ENCODE results near the gene MT1B. TPM values are rescaled to one million over a fixed set of nuclear protein-coding genes. Genes with fewer than 3 reads are reported as not detected.

Gene MT1B
- polyA plus RNA-seq, 1 donor from 2014 or later: not detected

DNA sequence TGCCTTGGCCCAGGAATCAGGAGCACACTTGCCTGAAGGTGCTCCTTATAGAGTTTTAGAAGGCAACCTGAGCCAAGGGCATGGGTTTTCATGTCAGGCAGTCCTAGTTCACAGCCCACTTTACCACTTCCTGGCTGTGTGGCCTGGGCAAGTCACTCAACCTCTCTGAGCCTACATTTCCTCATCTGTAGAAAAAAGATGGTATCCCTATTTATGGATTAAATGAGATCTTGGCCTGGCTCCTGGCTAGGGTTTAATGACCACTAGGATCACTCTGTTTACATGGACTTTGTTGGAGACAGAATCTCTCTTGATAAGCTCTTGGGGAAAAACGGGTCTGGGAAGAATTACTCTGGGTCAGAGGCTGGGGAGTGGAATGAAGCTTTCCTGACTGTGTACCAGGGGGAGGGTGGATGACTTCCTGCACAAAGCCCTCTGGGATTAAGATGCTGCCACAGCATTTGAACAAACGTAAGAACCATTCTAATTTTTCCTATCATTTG is 41.0 kb upstream of the MT1B start:
- Histone ChIP-seq H3K9ac (ENCODE audit: low read length) (no peak overlapping the region), H3K4me2 (ENCODE audit: low read length) (no peak overlapping the region), H3K9me2 (ENCODE audit: insufficient read depth, low read length) (no peaks in the 10 kb centered on the region), H3K27me3 (ENCODE audit: insufficient read depth, low read depth, low read length) (peaks cover 67% of the 10 kb centered on the region), H3K4me3 (ENCODE audit: low read length) (no peak overlapping the region), H4K20me1 (ENCODE audit: insufficient read depth) (no peaks in the 10 kb centered on the region), H3K27ac (ENCODE audit: low read length) (no peak overlapping the region), H3K79me2 (replicated peaks; ENCODE audit: insufficient read depth, low read length) (no peaks in the 10 kb centered on the region), H3F3A (ENCODE audit: insufficient read depth, low read length, poor library complexity, severe bottlenecking) (no peaks in the 10 kb centered on the region), H3K36me3 (ENCODE audit: insufficient read depth, low read length) (no peaks in the 10 kb centered on the region), H3K9me3 (ENCODE audit: low read length) (no peaks in the 10 kb centered on the region), H2AFZ (ENCODE audit: low read depth, low read length) (no peak overlapping the region)
- TF ChIP-seq EZH2 (IDR thresholded peaks at IDR 0.05; ENCODE audit: borderline replicate concordance, insufficient read depth, low read length, poor library complexity, severe bottlenecking) (no peak), MXI1 (conservative IDR thresholded peaks at IDR 0.05; ENCODE audit: poor library complexity, severe bottlenecking) (no peak), POLR2AphosphoS5 (IDR thresholded peaks at IDR 0.05) (no peak), TAF1 (IDR thresholded peaks at IDR 0.05; ENCODE audit: low read depth) (no peak), RAD21 (conservative IDR thresholded peaks at IDR 0.05) (no peak)
- TF ChIP-seq, protein P1, sequence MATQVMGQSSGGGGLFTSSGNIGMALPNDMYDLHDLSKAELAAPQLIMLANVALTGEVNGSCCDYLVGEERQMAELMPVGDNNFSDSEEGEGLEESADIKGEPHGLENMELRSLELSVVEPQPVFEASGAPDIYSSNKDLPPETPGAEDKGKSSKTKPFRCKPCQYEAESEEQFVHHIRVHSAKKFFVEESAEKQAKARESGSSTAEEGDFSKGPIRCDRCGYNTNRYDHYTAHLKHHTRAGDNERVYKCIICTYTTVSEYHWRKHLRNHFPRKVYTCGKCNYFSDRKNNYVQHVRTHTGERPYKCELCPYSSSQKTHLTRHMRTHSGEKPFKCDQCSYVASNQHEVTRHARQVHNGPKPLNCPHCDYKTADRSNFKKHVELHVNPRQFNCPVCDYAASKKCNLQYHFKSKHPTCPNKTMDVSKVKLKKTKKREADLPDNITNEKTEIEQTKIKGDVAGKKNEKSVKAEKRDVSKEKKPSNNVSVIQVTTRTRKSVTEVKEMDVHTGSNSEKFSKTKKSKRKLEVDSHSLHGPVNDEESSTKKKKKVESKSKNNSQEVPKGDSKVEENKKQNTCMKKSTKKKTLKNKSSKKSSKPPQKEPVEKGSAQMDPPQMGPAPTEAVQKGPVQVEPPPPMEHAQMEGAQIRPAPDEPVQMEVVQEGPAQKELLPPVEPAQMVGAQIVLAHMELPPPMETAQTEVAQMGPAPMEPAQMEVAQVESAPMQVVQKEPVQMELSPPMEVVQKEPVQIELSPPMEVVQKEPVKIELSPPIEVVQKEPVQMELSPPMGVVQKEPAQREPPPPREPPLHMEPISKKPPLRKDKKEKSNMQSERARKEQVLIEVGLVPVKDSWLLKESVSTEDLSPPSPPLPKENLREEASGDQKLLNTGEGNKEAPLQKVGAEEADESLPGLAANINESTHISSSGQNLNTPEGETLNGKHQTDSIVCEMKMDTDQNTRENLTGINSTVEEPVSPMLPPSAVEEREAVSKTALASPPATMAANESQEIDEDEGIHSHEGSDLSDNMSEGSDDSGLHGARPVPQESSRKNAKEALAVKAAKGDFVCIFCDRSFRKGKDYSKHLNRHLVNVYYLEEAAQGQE (IDR thresholded peaks at IDR 0.05; ENCODE audit: borderline replicate concordance): no peak
- TF ChIP-seq, protein P2, sequence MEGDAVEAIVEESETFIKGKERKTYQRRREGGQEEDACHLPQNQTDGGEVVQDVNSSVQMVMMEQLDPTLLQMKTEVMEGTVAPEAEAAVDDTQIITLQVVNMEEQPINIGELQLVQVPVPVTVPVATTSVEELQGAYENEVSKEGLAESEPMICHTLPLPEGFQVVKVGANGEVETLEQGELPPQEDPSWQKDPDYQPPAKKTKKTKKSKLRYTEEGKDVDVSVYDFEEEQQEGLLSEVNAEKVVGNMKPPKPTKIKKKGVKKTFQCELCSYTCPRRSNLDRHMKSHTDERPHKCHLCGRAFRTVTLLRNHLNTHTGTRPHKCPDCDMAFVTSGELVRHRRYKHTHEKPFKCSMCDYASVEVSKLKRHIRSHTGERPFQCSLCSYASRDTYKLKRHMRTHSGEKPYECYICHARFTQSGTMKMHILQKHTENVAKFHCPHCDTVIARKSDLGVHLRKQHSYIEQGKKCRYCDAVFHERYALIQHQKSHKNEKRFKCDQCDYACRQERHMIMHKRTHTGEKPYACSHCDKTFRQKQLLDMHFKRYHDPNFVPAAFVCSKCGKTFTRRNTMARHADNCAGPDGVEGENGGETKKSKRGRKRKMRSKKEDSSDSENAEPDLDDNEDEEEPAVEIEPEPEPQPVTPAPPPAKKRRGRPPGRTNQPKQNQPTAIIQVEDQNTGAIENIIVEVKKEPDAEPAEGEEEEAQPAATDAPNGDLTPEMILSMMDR (IDR thresholded peaks at IDR 0.05; ENCODE audit: poor library complexity, severe bottlenecking): no peak

DNA sequence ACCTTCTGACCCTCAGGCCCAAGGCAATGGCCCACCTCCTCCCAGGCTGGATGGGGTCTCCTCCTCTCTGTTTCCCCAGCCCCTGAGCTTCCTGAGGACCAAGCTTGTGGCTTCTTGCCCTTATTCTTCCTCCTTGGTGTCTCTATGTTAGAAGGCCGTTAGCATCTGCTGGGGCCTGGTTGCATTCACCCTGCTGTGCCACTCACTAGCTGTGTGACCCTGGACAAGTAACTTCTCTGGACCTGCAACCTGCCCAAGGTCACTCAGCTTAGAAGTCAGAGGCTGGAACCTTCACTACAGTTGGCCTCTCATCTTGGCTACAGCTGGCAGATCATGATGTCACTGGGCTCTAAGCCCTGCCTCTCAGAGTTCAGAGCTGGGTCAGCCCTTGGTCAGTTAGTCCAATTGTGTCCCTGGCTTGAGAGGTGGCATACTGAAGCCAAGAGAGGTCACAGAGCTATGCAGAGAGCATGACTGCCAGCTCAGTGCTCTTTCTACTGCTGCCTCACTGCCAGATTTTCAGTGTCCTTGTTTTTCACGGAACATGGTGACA is 40.3 kb upstream of the MT1B start:
- Histone ChIP-seq H4K20me1 (ENCODE audit: insufficient read depth) (no peaks in the 10 kb centered on the region), H3K36me3 (ENCODE audit: insufficient read depth, low read length) (no peaks in the 10 kb centered on the region), H3K79me2 (replicated peaks; ENCODE audit: insufficient read depth, low read length) (no peaks in the 10 kb centered on the region), H3F3A (ENCODE audit: insufficient read depth, low read length, poor library complexity, severe bottlenecking) (no peaks in the 10 kb centered on the region), H3K9me3 (ENCODE audit: low read length) (no peaks in the 10 kb centered on the region), H3K27me3 (ENCODE audit: insufficient read depth, low read depth, low read length) (peaks cover 72% of the 10 kb centered on the region), H3K27ac (ENCODE audit: low read length) (no peak overlapping the region), H2AFZ (ENCODE audit: low read depth, low read length) (no peak overlapping the region), H3K4me2 (ENCODE audit: low read length) (no peak overlapping the region), H3K4me3 (ENCODE audit: low read length) (no peak overlapping the region), H3K9ac (ENCODE audit: low read length) (no peak overlapping the region), H3K9me2 (ENCODE audit: insufficient read depth, low read length) (no peaks in the 10 kb centered on the region)
- TF ChIP-seq TAF1 (IDR thresholded peaks at IDR 0.05; ENCODE audit: low read depth) (no peak), MXI1 (conservative IDR thresholded peaks at IDR 0.05; ENCODE audit: poor library complexity, severe bottlenecking) (no peak), POLR2AphosphoS5 (IDR thresholded peaks at IDR 0.05) (no peak), EZH2 (IDR thresholded peaks at IDR 0.05; ENCODE audit: borderline replicate concordance, insufficient read depth, low read length, poor library complexity, severe bottlenecking) (no peak), EP300 (conservative IDR thresholded peaks at IDR 0.05; ENCODE audit: poor library complexity, severe bottlenecking) (no peak)
